ENCODE data around the gene DSCAML1. TPM values are rescaled to one million over a fixed set of nuclear protein-coding genes. Genes with fewer than 3 reads are reported as not detected.

The DSCAML1 gene
- total RNA-seq, 4 donors from 2014 or later = 0.29 to 29.1 (median 3.4) TPM

DNA sequence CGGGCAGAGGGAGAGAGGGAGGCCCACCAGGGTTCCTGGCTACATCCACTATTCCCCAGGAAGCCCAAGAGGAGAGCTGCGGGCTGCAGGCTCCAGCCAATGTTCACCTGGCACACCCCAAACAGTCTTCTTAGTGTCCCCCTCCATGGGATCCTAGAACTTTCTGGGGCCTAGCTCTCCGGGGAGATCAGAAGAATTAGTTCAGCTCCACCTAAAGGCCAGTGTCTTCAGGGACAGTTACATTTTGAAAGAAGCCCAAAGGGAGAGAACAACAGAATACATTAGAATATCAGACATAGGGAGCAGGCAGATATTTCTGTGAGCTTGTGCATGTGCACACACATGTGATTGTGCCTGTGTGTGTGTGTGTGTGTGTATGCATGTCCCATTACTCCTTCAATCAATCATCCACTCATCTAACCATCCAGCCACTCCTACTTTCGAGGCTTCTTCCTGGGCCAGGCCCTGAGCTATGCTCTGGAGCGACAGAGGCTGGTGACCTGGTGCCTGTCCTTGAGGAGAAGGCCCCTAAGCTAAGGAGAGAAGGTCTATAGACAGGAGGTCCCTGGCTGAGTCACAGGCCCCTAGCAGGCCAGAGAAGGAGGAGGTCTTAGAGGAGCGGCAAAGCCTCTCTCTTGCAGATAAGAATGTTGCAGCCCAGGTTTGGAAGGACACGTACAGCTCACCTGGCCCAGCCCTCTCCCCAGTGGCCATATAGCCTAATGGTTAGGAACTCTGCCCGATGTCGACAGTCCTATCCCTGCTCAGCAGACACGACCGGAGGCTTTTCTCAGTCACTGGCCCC lies 165.5 kb downstream of the DSCAML1 start:
- Histone ChIP-seq H3K36me3 (no peaks in the 10 kb centered on the region), H3K4me1 (no peaks in the 10 kb centered on the region), H3K27me3 (no peaks in the 10 kb centered on the region), H3K4me3 (no peak overlapping the region), H3K9me3 (no peaks in the 10 kb centered on the region), H3K27ac (no peak overlapping the region)
- intact Hi-C loops (cut with DNase I; ENCODE audit: low total_unique reads) = no loop called here
- no peak for DNase-seq
- TF ChIP-seq POLR2A (IDR thresholded peaks at IDR 0.05) = no peak
- TF ChIP-seq, protein P1, sequence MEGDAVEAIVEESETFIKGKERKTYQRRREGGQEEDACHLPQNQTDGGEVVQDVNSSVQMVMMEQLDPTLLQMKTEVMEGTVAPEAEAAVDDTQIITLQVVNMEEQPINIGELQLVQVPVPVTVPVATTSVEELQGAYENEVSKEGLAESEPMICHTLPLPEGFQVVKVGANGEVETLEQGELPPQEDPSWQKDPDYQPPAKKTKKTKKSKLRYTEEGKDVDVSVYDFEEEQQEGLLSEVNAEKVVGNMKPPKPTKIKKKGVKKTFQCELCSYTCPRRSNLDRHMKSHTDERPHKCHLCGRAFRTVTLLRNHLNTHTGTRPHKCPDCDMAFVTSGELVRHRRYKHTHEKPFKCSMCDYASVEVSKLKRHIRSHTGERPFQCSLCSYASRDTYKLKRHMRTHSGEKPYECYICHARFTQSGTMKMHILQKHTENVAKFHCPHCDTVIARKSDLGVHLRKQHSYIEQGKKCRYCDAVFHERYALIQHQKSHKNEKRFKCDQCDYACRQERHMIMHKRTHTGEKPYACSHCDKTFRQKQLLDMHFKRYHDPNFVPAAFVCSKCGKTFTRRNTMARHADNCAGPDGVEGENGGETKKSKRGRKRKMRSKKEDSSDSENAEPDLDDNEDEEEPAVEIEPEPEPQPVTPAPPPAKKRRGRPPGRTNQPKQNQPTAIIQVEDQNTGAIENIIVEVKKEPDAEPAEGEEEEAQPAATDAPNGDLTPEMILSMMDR (IDR thresholded peaks at IDR 0.05) = no peak

- no peak for TF ChIP-seq POLR2A (IDR thresholded peaks at IDR 0.05)
- TF ChIP-seq, protein P1 (IDR thresholded peaks at IDR 0.05) = no peak
- no peak for DNase-seq
- no peaks in the 10 kb centered on the region for H3K4me1 ChIP-seq
- no peaks in the 10 kb centered on the region for H3K9me3 ChIP-seq
- no peaks in the 10 kb centered on the region for H3K27me3 ChIP-seq
- no peaks in the 10 kb centered on the region for H3K36me3 ChIP-seq
- no peak overlapping the region for H3K27ac ChIP-seq
- H3K4me3 ChIP-seq = no peak overlapping the region
- intact Hi-C loops (cut with DNase I; ENCODE audit: low total_unique reads) = no loop called here
Measured at GRCh38 chr11:117629891-117630538, 167.0 kb downstream of the DSCAML1 start.

DNA sequence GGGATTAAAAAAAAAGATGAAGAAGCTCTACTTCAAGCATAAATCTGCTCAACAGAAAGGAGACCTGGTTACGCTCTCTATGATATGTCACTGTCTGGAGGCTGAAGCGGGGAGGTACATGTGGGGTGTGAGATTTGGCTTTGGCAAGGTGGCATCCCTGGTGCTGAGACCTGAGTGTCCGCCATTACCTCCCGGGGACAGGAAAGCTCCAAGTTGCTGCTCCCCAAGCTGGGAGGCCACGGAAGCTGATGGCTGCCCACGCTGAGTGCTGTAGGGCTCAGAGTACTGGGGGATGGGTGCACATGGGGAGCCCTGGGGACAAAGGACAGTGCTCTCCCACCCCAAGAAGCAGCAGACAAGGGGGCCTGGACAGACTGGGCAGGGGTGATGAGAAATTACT lies 167.9 kb downstream of the DSCAML1 start:
- H3K4me3 ChIP-seq = no peak overlapping the region
- no peaks in the 10 kb centered on the region for H3K36me3 ChIP-seq
- H3K9me3 ChIP-seq = no peaks in the 10 kb centered on the region
- no peak for TF ChIP-seq POLR2A (IDR thresholded peaks at IDR 0.05)
- TF ChIP-seq, protein P1 (IDR thresholded peaks at IDR 0.05) = no peak
- H3K27ac ChIP-seq = no peak overlapping the region
- H3K27me3 ChIP-seq = no peaks in the 10 kb centered on the region
- no peak for DNase-seq
- intact Hi-C loops (cut with DNase I; ENCODE audit: low total_unique reads) = no loop called here
- no peaks in the 10 kb centered on the region for H3K4me1 ChIP-seq

GRCh38 chr11:117627259-117627658 lies 169.8 kb downstream of the DSCAML1 start:
- no peak overlapping the region for H3K4me3 ChIP-seq
- no peaks in the 10 kb centered on the region for H3K4me1 ChIP-seq
- no peaks in the 10 kb centered on the region for H3K36me3 ChIP-seq
- intact Hi-C loops (cut with DNase I; ENCODE audit: low total_unique reads) = no loop called here
- no peak overlapping the region for H3K27ac ChIP-seq
- H3K27me3 ChIP-seq = no peaks in the 10 kb centered on the region
- no peak for DNase-seq
- no peaks in the 10 kb centered on the region for H3K9me3 ChIP-seq
- TF ChIP-seq POLR2A (IDR thresholded peaks at IDR 0.05) = no peak
- TF ChIP-seq, protein P1 (IDR thresholded peaks at IDR 0.05) = no peak

DNA sequence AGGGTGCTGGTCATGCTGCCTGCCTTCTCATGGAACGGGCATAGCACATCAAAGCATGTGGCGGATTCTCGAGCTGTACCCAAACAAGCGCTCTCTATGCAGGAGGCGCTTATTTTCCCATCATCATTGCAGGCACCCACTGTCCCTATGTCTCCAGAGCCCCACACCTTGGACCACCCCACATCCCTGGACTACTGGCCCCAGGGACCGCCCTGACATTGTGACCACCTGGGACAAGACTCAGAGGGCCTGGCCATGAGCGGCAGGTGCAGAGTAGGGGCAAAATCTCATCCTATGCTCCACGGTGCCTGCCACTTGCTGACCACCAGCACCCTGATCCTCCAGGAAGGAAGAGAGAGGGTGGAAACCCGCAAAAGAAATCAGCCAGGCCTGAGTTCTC lies 170.4 kb downstream of the DSCAML1 start:
- TF ChIP-seq POLR2A (IDR thresholded peaks at IDR 0.05) = no peak
- TF ChIP-seq, protein P1 (IDR thresholded peaks at IDR 0.05) = no peak
- intact Hi-C loops (cut with DNase I; ENCODE audit: low total_unique reads) = no loop called here
- H3K4me1 ChIP-seq = no peaks in the 10 kb centered on the region
- no peak for DNase-seq
- H3K27ac ChIP-seq = no peak overlapping the region
- H3K27me3 ChIP-seq = no peaks in the 10 kb centered on the region
- H3K4me3 ChIP-seq = no peak overlapping the region
- H3K9me3 ChIP-seq = peaks cover 0 to 5% of the 10 kb centered on the region in 2 donors
- H3K36me3 ChIP-seq = no peaks in the 10 kb centered on the region

Measured in uterus (tissue), 4 donors.